Fibroblast of lung (primary cell): Measurements from ENCODE around the gene FAM222A. TPM values are rescaled to one million over a fixed set of nuclear protein-coding genes. Genes with fewer than 3 reads are reported as not detected.

Source experiments
- DNase-seq, 2 donors: peaks; one replicate each; pipeline versions ENCODE4 v3.0.0 to v3.0.0-alpha.2; 2010; ENCODE audit warnings: low read depth in 2 of 2
- H2AFZ ChIP-seq: 2 replicates; pipeline ENCODE4 v1.5.1; 2012; ENCODE audit warnings: low read length, control low read depth, inconsistent platforms
- H3K27ac ChIP-seq: 2 replicates; pipeline ENCODE4 v1.5.1; 2011; ENCODE audit warnings: low read length, control low read depth; ENCODE audit not compliant: insufficient read depth
- H3K27me3 ChIP-seq: 2 replicates; pipeline ENCODE4 v1.5.1; 2011; ENCODE audit warnings: mild to moderate bottlenecking, low read length; ENCODE audit not compliant: control insufficient read depth, insufficient read depth
- H3K36me3 ChIP-seq: 2 replicates; pipeline ENCODE4 v1.5.1; 2011; ENCODE audit warnings: low read length; ENCODE audit not compliant: control insufficient read depth, insufficient read depth
- H3K4me1 ChIP-seq: 2 replicates; pipeline ENCODE4 v1.5.1; 2011; ENCODE audit warnings: low read length; ENCODE audit not compliant: control insufficient read depth, insufficient read depth; ENCODE audit errors: extremely low read depth
- H3K4me2 ChIP-seq: 2 replicates; pipeline ENCODE4 v1.5.1; 2011; ENCODE audit warnings: low read length, control low read depth; ENCODE audit not compliant: insufficient read depth; ENCODE audit errors: extremely low read depth
- H3K4me3 ChIP-seq, 4 experiments: fragments of 200-600 bp in 1 of 4; sonication (generic) in 1 of 4; replicated peaks in 1 of 4; 2 replicates each; pipeline ENCODE4 v1.5.1; 2011 to 2016; ENCODE audit warnings: low read length in 4 of 4, low read depth in 3 of 4, mild to moderate bottlenecking in 3 of 4, control low read depth in 2 of 4, inconsistent platforms in 1 of 4, mixed read lengths in 1 of 4; ENCODE audit not compliant: insufficient read depth in 1 of 4; ENCODE audit errors: control extremely low read depth in 1 of 4
- H3K79me2 ChIP-seq: 2 replicates; pipeline ENCODE4 v1.5.1; 2012; ENCODE audit warnings: mild to moderate bottlenecking, low read length, inconsistent platforms; ENCODE audit not compliant: control insufficient read depth, insufficient read depth
- H3K9ac ChIP-seq: 2 replicates; pipeline ENCODE4 v1.5.1; 2011; ENCODE audit warnings: mild to moderate bottlenecking, low read length, control low read depth; ENCODE audit not compliant: insufficient read depth
- H3K9me3 ChIP-seq: 2 replicates; pipeline ENCODE4 v1.5.1; 2012; ENCODE audit warnings: low read depth, low read length; ENCODE audit not compliant: control insufficient read depth, insufficient read depth
- H4K20me1 ChIP-seq: 2 replicates; pipeline ENCODE4 v1.5.1; 2011; ENCODE audit warnings: low read length; ENCODE audit not compliant: control insufficient read depth, insufficient read depth; ENCODE audit errors: extremely low read depth
- EZH2 ChIP-seq: IDR thresholded peaks from 2 replicates; pipeline ENCODE4 v1.5.1; 2012; ENCODE audit warnings: low read length, control low read depth, mild to moderate bottlenecking; ENCODE audit errors: missing control alignments
- polyA plus RNA-seq, 2 donors: library from polyadenylated mRNA; depleted of rRNA in 1 of 2; stranded (reverse) in 1 of 2; unstranded in 1 of 2; fragments of >200 nt; gene quantifications; 2 replicates each; pipeline ENCODE4 v1.2.1, GENCODE V29; 2011 to 2012; ENCODE audit warnings: missing spikeins in 1 of 2
- total RNA-seq: library from RNA; depleted of rRNA; stranded (reverse); fragments of >200 nt; gene quantifications from 2 replicates; pipeline ENCODE4 v1.2.1, GENCODE V29; 2014
- TF ChIP-seq, protein P1 (sequence below), 2 donors: IDR thresholded peaks in 1 of 2; conservative IDR thresholded peaks in 1 of 2; 1 replicate in 1 of 2; 2 replicates in 1 of 2; pipeline ENCODE4 v1.5.1; 2011 to 2012; ENCODE audit warnings: low read length in 2 of 2, control low read depth in 1 of 2, inconsistent platforms in 1 of 2, low read depth in 1 of 2, mild to moderate bottlenecking in 1 of 2

FAM222A gene
- total and polyA plus RNA-seq, 2 donors (not counting 1 experiment from before 2014, with no cell fraction given) = 0.05 TPM; not detected in 1

- Histone ChIP-seq H4K20me1 (no peaks in the 10 kb centered on the region), H3K9ac (no peak overlapping the region), H3K4me1 (no peaks in the 10 kb centered on the region), H3K4me3 (no peak overlapping the region), H3K27me3 (no peaks in the 10 kb centered on the region), H3K4me2 (no peak overlapping the region), H3K9me3 (no peaks in the 10 kb centered on the region), H2AFZ (no peak overlapping the region), H3K27ac (no peak overlapping the region), H3K36me3 (no peaks in the 10 kb centered on the region), H3K79me2 (no peaks in the 10 kb centered on the region)
- no peak for DNase-seq
- TF ChIP-seq EZH2 = no peak
- TF ChIP-seq, protein P1, sequence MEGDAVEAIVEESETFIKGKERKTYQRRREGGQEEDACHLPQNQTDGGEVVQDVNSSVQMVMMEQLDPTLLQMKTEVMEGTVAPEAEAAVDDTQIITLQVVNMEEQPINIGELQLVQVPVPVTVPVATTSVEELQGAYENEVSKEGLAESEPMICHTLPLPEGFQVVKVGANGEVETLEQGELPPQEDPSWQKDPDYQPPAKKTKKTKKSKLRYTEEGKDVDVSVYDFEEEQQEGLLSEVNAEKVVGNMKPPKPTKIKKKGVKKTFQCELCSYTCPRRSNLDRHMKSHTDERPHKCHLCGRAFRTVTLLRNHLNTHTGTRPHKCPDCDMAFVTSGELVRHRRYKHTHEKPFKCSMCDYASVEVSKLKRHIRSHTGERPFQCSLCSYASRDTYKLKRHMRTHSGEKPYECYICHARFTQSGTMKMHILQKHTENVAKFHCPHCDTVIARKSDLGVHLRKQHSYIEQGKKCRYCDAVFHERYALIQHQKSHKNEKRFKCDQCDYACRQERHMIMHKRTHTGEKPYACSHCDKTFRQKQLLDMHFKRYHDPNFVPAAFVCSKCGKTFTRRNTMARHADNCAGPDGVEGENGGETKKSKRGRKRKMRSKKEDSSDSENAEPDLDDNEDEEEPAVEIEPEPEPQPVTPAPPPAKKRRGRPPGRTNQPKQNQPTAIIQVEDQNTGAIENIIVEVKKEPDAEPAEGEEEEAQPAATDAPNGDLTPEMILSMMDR (conservative IDR thresholded peaks at IDR 0.05 in 1 of 2, IDR thresholded peaks at IDR 0.05 in 1 of 2; ENCODE audit: low read depth in 1 of 2, low read length in 2 of 2) = no peak
Observed at GRCh38 chr12:109792992-109793391, 79.4 kb downstream of the FAM222A start.

DNA sequence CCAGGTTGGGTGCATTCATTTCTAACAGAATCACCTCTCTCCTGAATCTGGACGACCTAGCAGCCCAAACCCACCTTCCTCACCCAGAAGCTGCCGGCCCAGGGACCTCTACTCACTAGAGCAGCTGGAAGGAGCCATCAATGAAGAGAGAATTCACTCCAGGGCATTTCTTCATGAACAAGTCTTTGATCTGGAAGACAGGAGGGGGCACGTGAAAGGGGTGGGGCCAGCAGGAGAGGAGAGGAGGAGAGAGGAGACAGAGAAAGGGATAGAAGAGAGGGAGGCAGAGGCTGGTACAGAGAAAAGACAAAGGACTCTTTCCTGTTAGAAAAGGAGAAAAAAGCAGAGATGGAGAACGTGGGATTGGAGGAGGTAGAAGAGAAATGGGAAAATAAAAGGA lies 79.8 kb downstream of the FAM222A start:
- H3K36me3 ChIP-seq = no peaks in the 10 kb centered on the region
- DNase-seq = no peak
- H3K4me1 ChIP-seq = no peaks in the 10 kb centered on the region
- no peak overlapping the region for H3K4me3 ChIP-seq
- H3K27ac ChIP-seq = no peak overlapping the region
- H4K20me1 ChIP-seq = no peaks in the 10 kb centered on the region
- no peaks in the 10 kb centered on the region for H3K9me3 ChIP-seq
- H3K79me2 ChIP-seq = no peaks in the 10 kb centered on the region
- no peak overlapping the region for H3K4me2 ChIP-seq
- no peaks in the 10 kb centered on the region for H3K27me3 ChIP-seq
- TF ChIP-seq, protein P1 (conservative IDR thresholded peaks at IDR 0.05 in 1 of 2, IDR thresholded peaks at IDR 0.05 in 1 of 2; ENCODE audit: low read depth in 1 of 2, low read length in 2 of 2) = no peak
- TF ChIP-seq EZH2 = no peak
- no peak overlapping the region for H3K9ac ChIP-seq
- H2AFZ ChIP-seq = no peak overlapping the region

GRCh38 chr12:109793826-109794501 lies 80.3 kb downstream of the FAM222A start:
- H3K4me1 ChIP-seq = no peaks in the 10 kb centered on the region
- H3K27ac ChIP-seq = no peak overlapping the region
- H3K4me2 ChIP-seq = no peak overlapping the region
- no peak overlapping the region for H3K4me3 ChIP-seq
- no peaks in the 10 kb centered on the region for H3K36me3 ChIP-seq
- no peaks in the 10 kb centered on the region for H4K20me1 ChIP-seq
- H3K9ac ChIP-seq = no peak overlapping the region
- H2AFZ ChIP-seq = no peak overlapping the region
- no peak for TF ChIP-seq EZH2
- no peaks in the 10 kb centered on the region for H3K27me3 ChIP-seq
- H3K79me2 ChIP-seq = no peaks in the 10 kb centered on the region
- no peak for DNase-seq
- H3K9me3 ChIP-seq = no peaks in the 10 kb centered on the region
